ENCODE data around the gene CTCFL. TPM values are rescaled to one million over a fixed set of nuclear protein-coding genes. Genes with fewer than 3 reads are reported as not detected.

The CTCFL gene
- total and polyA plus RNA-seq, 2 donors (not counting 3 experiments of a cell fraction or from before 2014, with no cell fraction given): not detected

DNA sequence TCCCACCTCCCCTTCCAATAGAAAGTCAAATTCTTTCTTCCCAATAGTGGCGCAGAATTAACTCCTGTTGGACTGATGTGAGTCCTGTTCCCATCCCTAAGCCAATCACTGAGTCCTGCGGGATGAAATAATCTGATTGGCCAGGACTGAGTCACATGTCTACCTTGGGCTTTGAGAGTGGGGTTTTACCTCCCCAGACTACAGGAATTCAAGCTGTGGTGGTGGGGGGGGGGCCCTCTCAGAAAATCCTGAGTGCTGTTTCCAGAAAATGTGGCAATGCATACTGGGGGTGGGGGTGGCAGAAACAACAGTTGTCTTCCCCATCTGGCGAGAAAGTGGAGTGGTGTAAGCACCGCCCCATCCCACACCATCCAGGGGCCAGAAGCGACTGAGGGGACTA is 65.7 kb downstream of the CTCFL start:
- CTCF ChIA-PET: no interaction called here
- Histone ChIP-seq H3K27me3 (ENCODE audit: control insufficient read depth in 2 of 2, insufficient read depth in 2 of 2, low read length in 2 of 2) (no peaks in the 10 kb centered on the region), H4K20me1 (replicated peaks; ENCODE audit: control insufficient read depth, extremely low read depth, insufficient read depth, low read length) (no peaks in the 10 kb centered on the region), H3K4me1 (ENCODE audit: control insufficient read depth, extremely low read depth, insufficient read depth, low read length) (no peaks in the 10 kb centered on the region), H3K9ac (replicated peaks; ENCODE audit: extremely low read depth, insufficient read depth, low read length) (no peak overlapping the region), H3K4me2 (ENCODE audit: insufficient read depth, low read length) (no peak overlapping the region), H3K79me2 (ENCODE audit: control insufficient read depth, insufficient read depth, low read length) (no peaks in the 10 kb centered on the region), H3K9me3 (replicated peaks; ENCODE audit: control insufficient read depth, insufficient read depth, low read length) (no peaks in the 10 kb centered on the region), H3K9me1 (replicated peaks; ENCODE audit: control insufficient read depth, extremely low read depth, insufficient read depth, low read length) (no peaks in the 10 kb centered on the region), H2AFZ (ENCODE audit: low read depth, low read length) (no peak overlapping the region), H3K27ac (ENCODE audit: insufficient read depth, low read depth, low read length) (no peak overlapping the region), H3K36me3 (ENCODE audit: control insufficient read depth in 2 of 2, extremely low read depth in 1 of 2, insufficient read depth in 2 of 2, low read length in 2 of 2) (no peaks in the 10 kb centered on the region), H3K4me3 (replicated peaks in 1 of 3; ENCODE audit: insufficient read depth in 1 of 3, low read depth in 1 of 3, low read length in 3 of 3) (no peak overlapping the region)
- dilution Hi-C loops (cut with MboI; ENCODE audit: extremely low pct_ligation_motif_present, low sequenced_read_pairs): no loop called here
- FAIRE-seq: no peak
- no peak for TF ChIP-seq JUN (IDR thresholded peaks at IDR 0.05; ENCODE audit: borderline replicate concordance, insufficient read depth, insufficient read length, low read depth)
- TF ChIP-seq, protein P1, sequence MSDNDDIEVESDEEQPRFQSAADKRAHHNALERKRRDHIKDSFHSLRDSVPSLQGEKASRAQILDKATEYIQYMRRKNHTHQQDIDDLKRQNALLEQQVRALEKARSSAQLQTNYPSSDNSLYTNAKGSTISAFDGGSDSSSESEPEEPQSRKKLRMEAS (IDR thresholded peaks at IDR 0.05; ENCODE audit: insufficient read depth, insufficient read length): no peak
- no TSS peak for BruUV-seq (replicated peaks)
- intact Hi-C loops (cut with micrococcal nuclease): no loop called here
- POLR2A ChIA-PET: no interaction called here
- no peak for DNase-seq (ENCODE audit: low read depth, low spot score)

DNA sequence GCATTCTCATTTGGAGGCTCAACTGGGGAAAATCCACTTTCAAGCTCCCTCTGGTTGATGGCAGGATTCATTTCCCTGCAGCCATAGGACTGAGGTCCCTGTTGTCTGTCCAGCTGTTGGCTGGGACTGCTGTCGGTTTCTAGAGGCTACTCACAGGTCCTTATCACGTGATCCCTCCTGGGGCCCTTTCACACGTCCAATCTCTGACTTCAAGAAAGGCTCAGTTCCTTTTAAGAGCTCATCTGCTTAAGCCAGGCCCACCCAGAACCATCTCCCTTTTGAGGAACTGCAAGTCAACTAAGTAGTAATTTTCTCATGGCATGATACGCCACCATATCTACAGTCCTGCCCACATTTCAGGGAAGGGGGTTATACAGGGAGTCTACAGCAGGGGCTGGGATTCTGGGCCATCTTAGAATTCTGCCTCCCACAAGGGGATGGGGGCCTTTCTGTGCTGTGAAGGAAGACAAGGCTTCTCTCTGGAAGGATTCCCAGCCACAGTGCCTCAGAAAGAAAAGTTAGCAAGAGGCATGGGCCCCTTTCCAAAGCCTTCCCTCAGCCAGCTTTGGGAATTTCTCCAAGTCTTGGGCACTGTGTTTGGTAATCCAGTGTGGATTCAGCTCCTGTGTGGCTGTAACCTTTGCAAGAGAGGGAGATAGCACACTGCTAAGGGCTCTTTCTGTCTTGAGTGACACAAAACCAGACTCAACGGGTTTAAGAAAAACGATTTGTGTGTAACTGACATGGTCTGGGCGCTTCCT is 66.4 kb downstream of the CTCFL start:
- H3K36me3 ChIP-seq (ENCODE audit: control insufficient read depth in 2 of 2, extremely low read depth in 1 of 2, insufficient read depth in 2 of 2, low read length in 2 of 2): no peaks in the 10 kb centered on the region
- no peak overlapping the region for H3K4me3 ChIP-seq (replicated peaks in 1 of 3; ENCODE audit: insufficient read depth in 1 of 3, low read depth in 1 of 3, low read length in 3 of 3)
- H3K79me2 ChIP-seq (ENCODE audit: control insufficient read depth, insufficient read depth, low read length): no peaks in the 10 kb centered on the region
- no peaks in the 10 kb centered on the region for H3K27me3 ChIP-seq (ENCODE audit: control insufficient read depth in 2 of 2, insufficient read depth in 2 of 2, low read length in 2 of 2)
- POLR2A ChIA-PET: no interaction called here
- DNase-seq (ENCODE audit: low read depth, low spot score) (no peak), FAIRE-seq (no peak)
- no peak overlapping the region for H3K27ac ChIP-seq (ENCODE audit: insufficient read depth, low read depth, low read length)
- H2AFZ ChIP-seq (ENCODE audit: low read depth, low read length): no peak overlapping the region
- intact Hi-C loops (cut with micrococcal nuclease) (no loop called here), dilution Hi-C loops (cut with MboI; ENCODE audit: extremely low pct_ligation_motif_present, low sequenced_read_pairs) (no loop called here)
- no peaks in the 10 kb centered on the region for H3K4me1 ChIP-seq (ENCODE audit: control insufficient read depth, extremely low read depth, insufficient read depth, low read length)
- CTCF ChIA-PET: interaction anchor here (1.1 kb wide), 1 partner anchor 9 kb away, joined by 3 read pairs; no protein-coding TSS in a partner anchor
- H3K4me2 ChIP-seq (ENCODE audit: insufficient read depth, low read length): no peak overlapping the region
- TF ChIP-seq, protein P2, sequence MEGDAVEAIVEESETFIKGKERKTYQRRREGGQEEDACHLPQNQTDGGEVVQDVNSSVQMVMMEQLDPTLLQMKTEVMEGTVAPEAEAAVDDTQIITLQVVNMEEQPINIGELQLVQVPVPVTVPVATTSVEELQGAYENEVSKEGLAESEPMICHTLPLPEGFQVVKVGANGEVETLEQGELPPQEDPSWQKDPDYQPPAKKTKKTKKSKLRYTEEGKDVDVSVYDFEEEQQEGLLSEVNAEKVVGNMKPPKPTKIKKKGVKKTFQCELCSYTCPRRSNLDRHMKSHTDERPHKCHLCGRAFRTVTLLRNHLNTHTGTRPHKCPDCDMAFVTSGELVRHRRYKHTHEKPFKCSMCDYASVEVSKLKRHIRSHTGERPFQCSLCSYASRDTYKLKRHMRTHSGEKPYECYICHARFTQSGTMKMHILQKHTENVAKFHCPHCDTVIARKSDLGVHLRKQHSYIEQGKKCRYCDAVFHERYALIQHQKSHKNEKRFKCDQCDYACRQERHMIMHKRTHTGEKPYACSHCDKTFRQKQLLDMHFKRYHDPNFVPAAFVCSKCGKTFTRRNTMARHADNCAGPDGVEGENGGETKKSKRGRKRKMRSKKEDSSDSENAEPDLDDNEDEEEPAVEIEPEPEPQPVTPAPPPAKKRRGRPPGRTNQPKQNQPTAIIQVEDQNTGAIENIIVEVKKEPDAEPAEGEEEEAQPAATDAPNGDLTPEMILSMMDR (IDR thresholded peaks at IDR 0.05; ENCODE audit: extremely low read depth in 1 of 2, insufficient read depth in 1 of 2, low read depth in 1 of 2, low read length in 2 of 2): no peak
- TF ChIP-seq FOS (IDR thresholded peaks at IDR 0.05; ENCODE audit: borderline replicate concordance, insufficient read depth, low read length) (no peak), POLR2AphosphoS5 (IDR thresholded peaks at IDR 0.05; ENCODE audit: insufficient read depth, low read depth, low read length) (no peak), JUN (IDR thresholded peaks at IDR 0.05; ENCODE audit: borderline replicate concordance, insufficient read depth, insufficient read length, low read depth) (no peak), EZH2 (IDR thresholded peaks at IDR 0.05; ENCODE audit: borderline replicate concordance, low read depth, low read length, severe bottlenecking) (no peak), MYC (IDR thresholded peaks at IDR 0.05; ENCODE audit: low read depth, low read length) (no peak), POLR2A (IDR thresholded peaks at IDR 0.05; ENCODE audit: low read depth, low read length) (no peak), GATA2 (IDR thresholded peaks at IDR 0.05; ENCODE audit: insufficient read depth, insufficient read length, low read depth, low read length) (no peak)
- TF ChIP-seq, protein P1 (IDR thresholded peaks at IDR 0.05; ENCODE audit: insufficient read depth, insufficient read length): no peak
- no peaks in the 10 kb centered on the region for H3K9me3 ChIP-seq (replicated peaks; ENCODE audit: control insufficient read depth, insufficient read depth, low read length)
- no TSS peak for BruUV-seq (replicated peaks)
- no peak overlapping the region for H3K9ac ChIP-seq (replicated peaks; ENCODE audit: extremely low read depth, insufficient read depth, low read length)
- no peaks in the 10 kb centered on the region for H3K9me1 ChIP-seq (replicated peaks; ENCODE audit: control insufficient read depth, extremely low read depth, insufficient read depth, low read length)
- H4K20me1 ChIP-seq (replicated peaks; ENCODE audit: control insufficient read depth, extremely low read depth, insufficient read depth, low read length): no peaks in the 10 kb centered on the region

Data from endothelial cell of umbilical vein (primary cell).